NOMO-1 treated with DMSO at 0.1 percent for 48 hours (cell line): ENCODE measurements around the gene STKLD1.
A peak's percentile ranks its signal among the peaks of the same experiment; 100 is the strongest.
"Not testable (repeated sequence)": the region's sequence is repeated elsewhere in the genome, so short reads cannot be mapped to it uniquely, and the experiment has no call there.

Source experiments
- DNase-seq: peaks from one replicate; lab custom pipeline; 2025; ENCODE audit not compliant: unreplicated experiment; lab: John Stamatoyannopoulos, UW

The STKLD1 gene

GRCh38 chr9:133360400-133361393, 15.5 kb upstream of the STKLD1 start:
- no peak for DNase-seq

DNA sequence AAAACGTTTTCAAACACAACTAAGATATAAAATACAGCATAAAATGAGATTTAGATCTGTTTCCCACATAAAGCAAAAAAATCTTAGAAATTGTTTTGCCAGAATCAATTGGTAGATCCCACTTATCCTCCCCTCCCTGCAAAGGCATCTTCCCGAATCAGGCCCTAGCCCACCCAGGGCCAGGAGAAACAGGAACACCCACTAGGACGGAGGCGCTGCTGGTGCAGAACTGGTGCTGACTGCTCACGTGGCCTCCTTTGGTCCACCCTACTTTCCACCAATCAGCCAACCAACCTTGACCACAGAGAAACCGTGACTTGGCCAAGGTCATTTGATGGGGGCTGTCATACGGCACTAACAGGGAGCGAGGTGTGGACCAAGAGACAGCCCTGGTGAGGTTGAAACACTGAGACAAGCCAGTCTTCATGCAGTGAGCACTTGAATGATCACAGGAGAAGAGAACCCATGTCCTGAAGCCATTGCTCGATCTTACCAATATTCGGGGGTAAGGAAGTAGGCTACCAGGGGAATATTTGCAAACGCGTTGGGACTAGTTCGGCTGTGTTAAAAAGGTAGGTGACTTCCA, 14.6 kb upstream of the STKLD1 start:
- DNase-seq: no peak

DNA sequence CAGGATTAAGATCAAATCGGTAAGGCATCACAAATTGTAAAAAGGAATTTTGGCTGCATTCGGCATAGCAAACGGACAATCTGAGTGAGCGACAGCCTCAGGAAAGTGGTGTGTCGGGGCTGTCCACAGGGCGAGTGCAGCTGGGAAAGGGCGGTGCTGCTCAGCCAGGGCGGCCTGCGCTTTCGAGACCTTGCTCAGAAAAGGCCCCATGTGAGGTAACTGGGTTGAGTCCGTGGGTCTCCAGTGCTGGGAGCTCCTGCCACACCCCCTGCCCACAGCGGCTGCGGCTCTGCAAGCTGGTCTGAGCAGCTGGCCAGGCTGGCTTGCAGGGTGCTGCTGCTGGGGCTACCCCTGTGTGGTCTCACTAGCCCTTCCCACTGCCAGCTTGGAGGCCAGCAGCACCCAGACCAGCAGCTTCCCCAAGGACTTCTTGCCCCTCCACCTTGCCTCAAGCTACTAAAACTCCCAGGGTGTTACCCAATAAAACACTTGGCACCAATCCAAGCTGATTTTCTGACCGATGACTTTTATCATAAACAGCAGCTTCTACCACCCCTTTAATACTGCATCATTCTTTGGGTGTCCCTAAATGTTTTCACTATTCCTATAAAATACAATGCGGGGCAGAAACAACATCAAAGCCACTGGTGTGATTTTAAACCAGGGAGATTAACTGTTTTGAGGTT, 13.7 kb upstream of the STKLD1 start:
- no peak for DNase-seq

- DNase-seq: no peak
Observed at GRCh38 chr9:133366435-133366834, 9.7 kb upstream of the STKLD1 start.

DNA sequence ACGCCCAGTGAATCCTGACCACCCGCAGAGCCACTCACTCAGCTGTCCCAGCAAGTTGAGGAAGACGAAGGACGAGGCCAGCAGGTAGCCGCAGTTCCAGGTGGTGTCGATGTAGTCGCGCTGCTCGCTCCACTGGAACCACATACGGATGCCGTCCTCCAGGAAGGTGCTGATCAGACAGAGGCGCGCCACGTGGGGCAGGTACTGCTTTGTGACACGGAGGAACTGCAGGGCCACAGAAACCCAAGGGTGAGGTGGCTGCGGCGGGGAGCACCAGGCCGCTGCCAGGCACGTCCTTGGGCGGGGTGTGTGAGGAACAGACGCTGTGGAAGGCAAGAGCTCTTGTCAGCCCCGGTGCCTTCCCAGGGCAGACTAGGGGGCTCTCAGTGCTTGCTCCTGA, 8.9 kb upstream of the STKLD1 start:
- no peak for DNase-seq

- DNase-seq: no peak
Observed at GRCh38 chr9:133367778-133368177, 8.4 kb upstream of the STKLD1 start.

- DNase-seq: no peak
Observed at GRCh38 chr9:133368249-133368881, 7.8 kb upstream of the STKLD1 start.

DNA sequence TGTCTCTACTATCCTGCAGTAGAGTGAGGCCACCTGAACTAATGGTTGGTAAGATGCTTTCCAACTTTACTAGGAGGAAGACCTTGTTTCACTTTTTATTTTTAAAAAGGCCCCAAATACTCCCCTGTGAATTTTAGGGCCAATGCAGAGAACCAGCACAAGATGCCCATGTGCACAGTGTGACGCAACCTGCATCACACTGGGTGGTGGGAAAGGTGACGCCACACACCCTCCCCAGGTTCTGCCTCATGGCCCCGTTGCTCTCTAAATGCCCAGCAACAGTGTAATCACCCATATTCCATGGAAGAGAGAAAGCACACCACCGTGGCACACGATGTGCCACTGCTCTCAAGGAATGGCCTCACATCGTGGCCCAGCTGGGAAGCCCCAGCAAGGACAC, 6.7 kb upstream of the STKLD1 start:
- no peak for DNase-seq

DNA sequence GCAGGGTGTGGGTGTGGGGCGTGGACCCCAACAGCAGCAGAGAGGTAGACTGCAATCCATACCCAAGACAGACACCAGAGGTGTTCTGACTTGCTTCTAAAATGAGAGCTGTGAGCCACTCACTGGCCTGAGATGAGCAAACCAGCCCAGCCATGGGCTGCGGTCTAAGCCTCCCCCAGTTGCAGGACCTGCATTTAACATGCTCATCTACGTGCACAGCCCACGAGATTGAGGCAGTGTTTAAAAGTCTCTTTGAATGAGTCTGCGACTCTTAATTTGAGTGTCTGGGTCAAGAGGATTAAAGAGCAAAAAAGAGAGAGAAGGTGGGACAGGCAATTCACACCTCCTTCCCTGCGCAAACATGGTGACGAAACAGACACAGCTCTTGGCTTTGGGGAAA, 6.2 kb upstream of the STKLD1 start:
- DNase-seq: no peak

DNA sequence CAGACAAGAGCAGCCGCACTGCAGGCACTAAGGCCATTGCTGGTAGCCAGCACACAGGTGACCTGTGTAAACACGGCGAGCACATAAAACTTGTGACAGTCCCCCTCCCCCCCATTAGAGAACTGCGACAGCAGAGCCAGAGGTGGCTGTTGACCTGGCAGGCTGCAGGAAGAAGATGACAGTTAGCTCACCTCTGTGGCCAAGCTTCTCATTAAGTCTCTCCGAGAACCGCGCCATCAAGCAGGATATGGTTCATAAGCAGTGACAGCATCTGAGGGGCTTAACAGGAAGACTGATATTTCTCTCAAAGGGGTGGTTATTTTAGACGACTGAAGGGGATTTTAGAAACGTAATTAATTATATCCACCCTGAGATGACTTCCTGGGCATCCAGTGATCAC, 5.5 kb upstream of the STKLD1 start:
- DNase-seq: no peak

DNA sequence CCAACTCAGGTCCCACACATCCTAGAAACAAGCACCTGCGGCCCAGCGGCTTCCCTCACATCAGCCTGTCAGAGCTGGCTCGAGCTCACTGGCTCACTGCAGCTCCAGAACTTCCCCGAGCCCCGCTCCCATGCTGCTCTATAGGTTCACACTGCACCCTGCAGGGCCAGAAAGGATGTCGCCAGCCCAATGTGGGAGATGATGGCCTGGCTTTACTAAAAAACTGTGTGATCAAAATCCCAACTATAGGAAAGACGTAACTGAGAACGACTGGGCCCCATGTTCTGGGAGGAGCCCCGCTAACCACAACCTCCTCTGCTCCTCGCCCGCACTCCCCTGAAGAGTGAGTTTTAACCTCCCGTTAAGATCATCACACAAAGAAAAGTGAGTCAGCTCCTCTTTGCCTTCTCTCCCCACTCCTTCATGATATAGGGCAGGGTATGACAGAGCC, 4.9 kb upstream of the STKLD1 start:
- no peak for DNase-seq

DNA sequence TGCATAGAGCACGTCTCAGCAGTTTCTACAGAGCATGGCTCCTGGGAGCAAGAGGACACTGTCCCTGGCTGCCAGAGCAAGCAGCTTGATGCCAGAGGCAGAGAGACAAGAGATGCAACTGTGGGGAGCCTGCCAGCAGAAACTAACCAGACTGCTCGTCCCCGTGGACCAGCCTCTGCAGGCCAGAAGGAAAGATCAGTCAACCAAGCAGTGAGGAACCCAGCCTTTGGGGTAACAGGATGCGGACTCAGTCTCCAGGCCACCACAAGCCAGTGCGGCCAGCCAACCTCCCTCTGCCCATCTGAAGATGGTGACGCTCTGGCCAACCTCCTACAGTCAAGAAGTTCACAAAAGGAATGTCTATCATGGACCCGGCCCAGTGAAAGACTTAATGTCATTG, 4.0 kb upstream of the STKLD1 start:
- DNase-seq: no peak

DNA sequence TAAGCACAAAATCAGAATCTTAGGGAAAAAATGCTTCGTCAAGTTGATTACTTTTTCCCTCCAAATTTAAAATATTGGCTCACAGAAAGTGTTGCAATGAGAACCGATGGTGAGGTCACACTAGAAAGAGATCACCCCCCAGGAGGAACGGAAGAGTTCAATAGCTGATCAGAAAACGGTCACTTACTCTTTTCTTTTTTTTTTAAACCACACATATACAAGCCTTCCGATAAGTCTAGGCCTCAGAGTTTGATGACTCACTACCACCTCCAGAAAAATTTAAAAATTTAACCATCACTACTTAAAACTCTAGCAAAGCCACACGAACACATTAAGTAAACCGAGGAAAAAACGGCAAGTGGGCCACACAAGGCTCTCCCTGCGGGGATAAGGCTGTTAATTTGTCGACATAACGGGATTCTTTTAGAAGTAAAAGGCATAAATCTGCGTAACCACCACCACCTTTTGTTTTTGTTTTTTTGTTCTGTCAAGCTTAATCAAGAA, 1.5 kb upstream of the STKLD1 start:
- peak; percentile 71 for DNase-seq

DNA sequence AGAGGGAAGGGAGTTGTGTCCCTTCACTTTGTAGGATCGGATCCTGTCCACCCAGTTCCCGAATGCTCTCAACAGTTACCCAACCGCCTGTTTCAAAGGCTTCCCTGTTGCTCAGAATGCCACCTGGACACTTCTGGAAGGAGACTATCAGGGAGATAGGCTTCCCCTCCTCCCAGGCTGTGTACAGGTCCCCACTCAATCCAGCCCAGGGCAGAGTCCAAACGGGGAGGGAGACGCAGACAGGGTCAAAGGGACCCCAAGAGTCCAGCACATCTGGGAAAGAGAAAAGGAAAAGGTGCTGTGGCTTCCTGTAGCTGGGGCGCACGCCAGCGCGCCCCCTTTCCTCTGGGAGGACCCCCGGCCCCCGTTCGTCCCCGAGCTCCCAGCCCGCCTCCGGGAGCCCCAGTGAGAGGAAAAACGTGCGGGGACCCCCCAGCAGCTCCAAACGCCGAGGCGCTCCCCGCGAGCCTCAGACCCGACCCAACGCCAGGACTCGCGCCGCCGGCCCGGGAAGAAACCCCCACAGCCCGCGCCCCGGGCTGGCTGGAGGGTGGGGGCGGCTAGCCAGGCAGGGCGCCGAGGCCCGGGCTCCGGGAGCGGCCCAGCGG, 946 bp upstream of the STKLD1 start:
- peak; percentile 28 for DNase-seq

GRCh38 chr9:133377280-133377679, 1.1 kb downstream of the STKLD1 start:
- not testable (repeated sequence) for DNase-seq

GRCh38 chr9:133377721-133378216, 1.6 kb downstream of the STKLD1 start:
- no peak for DNase-seq

DNA sequence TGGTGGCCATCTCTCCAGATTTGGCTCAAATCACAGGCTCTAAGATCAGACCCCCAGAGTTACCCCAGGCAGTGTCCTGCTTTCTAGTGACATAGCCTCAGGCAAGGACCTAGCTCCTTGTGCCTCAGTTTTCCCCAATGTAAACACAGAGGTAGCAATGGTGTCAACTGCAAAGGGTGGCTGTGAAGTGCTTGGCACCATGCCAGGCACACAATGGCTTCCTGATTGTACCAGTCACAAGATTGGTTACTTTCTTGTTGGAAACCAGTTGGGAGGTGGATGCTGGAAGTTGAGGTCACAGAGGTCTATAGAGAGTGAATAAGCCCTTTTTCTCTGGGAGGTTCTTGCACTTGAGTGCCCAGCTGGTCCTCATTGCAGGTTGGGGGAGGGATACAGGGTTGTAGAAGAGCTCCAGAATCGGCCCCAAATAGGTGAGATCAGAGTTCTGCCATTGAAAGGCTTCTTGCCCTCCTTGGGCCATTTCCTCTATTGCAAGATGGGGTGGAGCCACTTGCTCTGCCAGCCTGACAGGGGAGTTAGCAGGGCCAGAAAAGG, 2.3 kb downstream of the STKLD1 start:
- DNase-seq: no peak

DNA sequence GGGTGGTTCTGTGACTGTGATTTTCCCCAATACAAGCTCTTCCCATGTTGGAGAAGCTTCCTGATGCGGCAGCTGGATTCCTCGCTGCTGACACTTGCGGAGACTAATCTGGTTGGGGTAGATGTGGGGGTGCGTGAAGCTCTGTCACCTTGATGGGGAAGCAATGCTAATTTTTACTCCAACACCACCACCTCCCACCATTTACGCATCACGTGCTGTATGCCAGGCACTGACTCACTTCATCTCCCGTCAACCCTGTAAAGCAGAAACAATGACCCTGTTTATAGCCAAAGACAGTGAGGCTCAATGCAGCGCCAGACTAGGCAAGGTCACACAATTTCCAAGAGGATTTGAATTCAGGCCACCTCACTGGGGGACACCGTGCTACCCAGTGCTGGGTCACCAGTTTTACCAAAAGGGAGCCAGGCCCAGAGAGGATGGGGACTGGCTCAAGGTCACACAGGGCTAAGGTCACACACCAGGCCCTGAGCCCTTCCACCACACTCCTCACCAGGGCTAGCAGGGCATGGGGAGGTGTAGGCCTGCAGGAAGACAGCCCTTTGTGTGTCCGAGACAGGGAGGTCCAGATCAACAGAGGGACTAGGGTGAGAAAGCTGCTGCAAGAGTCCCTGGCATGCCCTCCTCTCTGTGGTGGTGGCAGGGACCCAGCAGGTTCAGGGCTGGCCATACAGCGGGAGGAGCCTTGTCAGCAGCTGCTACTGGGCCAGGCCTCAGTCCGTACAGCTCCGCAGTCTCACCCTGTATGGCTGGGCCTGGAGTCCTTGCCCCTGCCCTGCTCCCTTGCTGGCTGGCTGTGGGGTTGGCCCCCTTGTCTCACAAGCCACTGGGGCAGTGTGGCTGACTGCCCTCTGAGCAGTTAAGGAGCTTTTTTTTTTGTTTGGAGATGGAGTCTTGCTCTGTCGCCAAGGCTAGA, 3.3 kb downstream of the STKLD1 start:
- DNase-seq: no peak

DNA sequence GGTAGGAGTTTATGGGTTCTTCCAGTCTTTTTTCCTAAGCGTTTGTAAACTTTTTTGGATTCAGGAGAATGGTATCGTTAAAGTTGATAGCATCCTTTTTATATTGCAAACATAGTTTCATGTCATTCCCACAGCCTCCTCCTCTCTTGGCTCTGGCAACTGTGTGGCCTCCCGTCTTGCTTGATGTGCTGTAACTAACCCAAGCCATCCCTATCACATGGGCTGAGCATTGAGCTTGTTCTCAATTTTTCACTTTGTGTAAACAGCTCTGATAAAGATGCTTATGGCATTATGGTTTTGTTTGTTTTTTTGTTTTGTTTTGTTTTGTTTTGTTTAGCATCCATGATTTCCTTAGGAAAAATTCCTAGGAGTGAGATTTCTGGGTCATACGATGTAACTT, 4.6 kb downstream of the STKLD1 start:
- no peak for DNase-seq
